T1000 (cell line): ENCODE data around the gene SEC14L1.

Experiments used
- DNase-seq: peaks from one replicate; lab custom pipeline; 2025; ENCODE audit warnings: mixed read lengths; lab: John Stamatoyannopoulos, UW

Gene SEC14L1

DNA sequence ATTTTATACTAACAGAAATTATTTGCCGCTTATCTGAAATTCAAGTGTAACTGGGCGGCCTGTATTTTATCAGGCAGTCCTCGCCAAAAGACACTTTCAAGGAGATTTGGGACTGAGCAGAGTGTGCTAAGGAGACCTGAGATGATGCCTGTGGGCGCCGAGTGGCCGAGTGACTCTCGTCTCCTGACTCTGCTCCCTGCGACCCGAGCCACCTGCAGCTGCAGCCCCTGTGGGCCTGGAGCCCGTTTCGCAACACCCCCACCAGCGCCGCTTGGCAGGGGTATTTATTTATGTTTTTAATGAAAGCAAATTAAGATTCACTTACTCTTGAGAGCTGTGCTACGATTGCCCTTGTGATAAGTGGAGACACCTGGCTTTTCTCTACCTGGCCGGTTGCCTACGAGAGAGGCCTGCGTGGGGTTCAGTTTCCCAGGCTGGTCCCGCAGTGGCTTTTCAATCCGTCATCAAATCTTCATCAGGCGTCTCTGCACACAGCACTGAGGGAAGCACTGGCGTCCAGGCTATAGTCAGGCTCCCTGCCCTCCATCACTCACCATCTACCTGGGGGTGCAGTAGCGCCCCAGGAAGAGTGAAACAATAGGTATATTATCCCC, 124.0 kb downstream of the SEC14L1 start:
- DNase-seq: no peak

DNA sequence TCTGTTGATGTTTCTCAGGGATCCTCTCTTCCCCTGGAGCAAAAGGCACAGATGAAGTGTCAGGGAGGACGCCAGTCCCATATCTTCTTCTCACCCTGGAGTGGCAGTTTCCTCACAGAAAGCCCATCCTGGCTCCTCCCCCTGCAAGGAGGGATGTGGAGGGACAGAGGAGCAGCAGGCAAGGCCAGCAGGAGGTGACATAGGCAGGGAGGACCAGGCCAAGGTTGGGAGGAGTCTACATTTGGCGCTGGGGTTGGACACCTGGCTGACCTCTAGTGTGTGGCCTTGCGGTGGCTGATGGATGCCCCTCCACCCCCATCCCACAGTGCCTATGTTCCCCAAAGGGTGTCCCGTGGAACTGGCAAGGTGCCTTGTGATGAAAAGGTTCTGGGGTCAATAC, 125.4 kb downstream of the SEC14L1 start:
- no peak for DNase-seq
